Sigmoid colon (tissue), 4 donors: Measurements from ENCODE around the gene FADD.

Experiments
- EP300 ChIP-seq, 4 donors: sonication (generic); formaldehyde crosslinking; IDR thresholded peaks; one replicate each; pipeline ENCODE4 v1.6.1; 2017; ENCODE audit warnings: antibody characterized with exemption in 4 of 4
- POLR2A ChIP-seq, 2 donors: fragments of 450-650 bp; IDR thresholded peaks; one replicate each; pipeline ENCODE4 v1.6.1; 2016; ENCODE audit warnings: antibody characterized with exemption in 2 of 2, mild to moderate bottlenecking in 2 of 2, moderate library complexity in 2 of 2
- POLR2AphosphoS5 ChIP-seq, 4 donors: sonication (generic); formaldehyde crosslinking; IDR thresholded peaks; one replicate each; pipeline ENCODE4 v1.6.1; 2017; ENCODE audit warnings: antibody characterized with exemption in 4 of 4
- TF ChIP-seq, protein P1 (sequence below), 4 experiments: fragments of 450-650 bp in 3 of 4; fragments of 200-600 bp in 1 of 4; IDR thresholded peaks; one replicate each; pipeline ENCODE4 v1.5.1; 2016 to 2019; ENCODE audit warnings: antibody characterized with exemption in 4 of 4, mild to moderate bottlenecking in 3 of 4, moderate library complexity in 2 of 4

DNA sequence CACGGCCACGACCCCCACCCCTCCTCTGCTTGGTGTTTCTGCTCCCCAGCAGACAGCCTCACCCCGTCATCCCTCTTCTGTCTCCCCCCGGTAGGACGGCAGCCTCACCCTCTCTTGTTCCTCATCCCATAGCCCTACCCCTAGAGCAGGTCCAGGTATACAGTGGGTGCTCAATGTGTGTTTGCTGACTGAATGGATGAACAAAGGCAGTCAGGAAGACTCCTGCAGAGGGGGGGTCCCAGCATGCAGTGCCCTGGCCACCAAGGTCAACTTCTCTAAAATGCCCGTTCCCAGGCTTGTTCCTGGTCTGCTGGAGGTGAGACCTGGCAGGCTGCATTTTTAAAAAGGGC is 34.7 kb upstream of the FADD start:
- TF ChIP-seq, protein P1, sequence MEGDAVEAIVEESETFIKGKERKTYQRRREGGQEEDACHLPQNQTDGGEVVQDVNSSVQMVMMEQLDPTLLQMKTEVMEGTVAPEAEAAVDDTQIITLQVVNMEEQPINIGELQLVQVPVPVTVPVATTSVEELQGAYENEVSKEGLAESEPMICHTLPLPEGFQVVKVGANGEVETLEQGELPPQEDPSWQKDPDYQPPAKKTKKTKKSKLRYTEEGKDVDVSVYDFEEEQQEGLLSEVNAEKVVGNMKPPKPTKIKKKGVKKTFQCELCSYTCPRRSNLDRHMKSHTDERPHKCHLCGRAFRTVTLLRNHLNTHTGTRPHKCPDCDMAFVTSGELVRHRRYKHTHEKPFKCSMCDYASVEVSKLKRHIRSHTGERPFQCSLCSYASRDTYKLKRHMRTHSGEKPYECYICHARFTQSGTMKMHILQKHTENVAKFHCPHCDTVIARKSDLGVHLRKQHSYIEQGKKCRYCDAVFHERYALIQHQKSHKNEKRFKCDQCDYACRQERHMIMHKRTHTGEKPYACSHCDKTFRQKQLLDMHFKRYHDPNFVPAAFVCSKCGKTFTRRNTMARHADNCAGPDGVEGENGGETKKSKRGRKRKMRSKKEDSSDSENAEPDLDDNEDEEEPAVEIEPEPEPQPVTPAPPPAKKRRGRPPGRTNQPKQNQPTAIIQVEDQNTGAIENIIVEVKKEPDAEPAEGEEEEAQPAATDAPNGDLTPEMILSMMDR (IDR thresholded peaks at IDR 0.05) = no peak
- no peak for TF ChIP-seq POLR2AphosphoS5 (IDR thresholded peaks at IDR 0.05)
- no peak for TF ChIP-seq POLR2A (IDR thresholded peaks at IDR 0.05)
- TF ChIP-seq EP300 (IDR thresholded peaks at IDR 0.05) = no peak
